ENCODE measurements around the gene SIAH3. TPM values are rescaled to one million over a fixed set of nuclear protein-coding genes. Genes with fewer than 3 reads are reported as not detected.
A peak's percentile ranks its signal among the peaks of the same experiment; 100 is the strongest.

Gene SIAH3
- total RNA-seq, 8 experiments from 2014 or later = 0.56 to 7.4 (median 3.6) TPM

- Histone ChIP-seq H3K4me3 (no peak overlapping the region), H3K27ac (no peak overlapping the region), H3K4me1 (replicated peaks in 1 of 2) (peaks cover 23 to 32% of the 10 kb centered on the region in 2 donors)
- in situ Hi-C loops (cut with MboI; ENCODE audit: low pct_unique_long_range_greater_than_20kb in 2 of 9, low sequenced_read_pairs in 9 of 9, unreplicated experiment in 9 of 9) = no loop called here
- 65 to 100% (median 98%) methylated on average over 1 to 13 of the region's 35 CpGs for WGBS, 10 experiments
- ATAC-seq (replicated peaks in 6 of 8) = no peak
Measured at GRCh38 chr13:45783346-45784043, 68.1 kb downstream of the SIAH3 start.

DNA sequence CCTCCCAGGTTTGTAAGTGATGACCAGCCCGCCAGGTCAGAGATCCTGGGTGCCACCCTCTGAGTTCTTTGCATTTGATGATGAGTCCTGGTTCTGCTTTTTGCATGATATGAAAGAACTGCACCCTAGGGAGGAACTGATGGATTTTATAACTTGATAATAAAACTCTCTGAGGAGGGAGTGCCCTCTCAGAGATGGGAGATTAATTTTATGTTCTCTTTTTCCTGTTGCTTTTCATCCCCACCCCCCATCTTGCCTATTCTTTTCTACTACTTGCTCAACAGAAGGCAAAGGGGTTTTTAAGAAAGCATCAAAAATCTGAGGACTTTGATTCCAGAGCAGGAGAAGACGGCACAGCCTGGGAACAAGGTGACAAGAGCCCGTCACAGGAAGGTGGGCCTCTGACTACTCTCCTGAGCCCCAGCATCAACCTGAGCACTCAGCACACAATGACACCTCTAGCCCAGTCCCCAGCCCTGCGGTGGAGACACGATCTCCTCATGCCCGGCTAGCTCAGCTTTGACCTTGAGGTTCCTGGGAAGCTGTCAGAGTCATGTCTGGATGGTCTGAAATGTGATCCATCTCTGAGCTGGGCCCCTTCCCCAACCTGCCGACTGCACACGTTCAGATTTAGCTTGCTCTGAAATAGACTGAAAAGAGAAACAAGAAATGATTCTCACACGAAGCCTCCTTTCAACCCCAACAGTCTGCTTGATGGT, 69.1 kb downstream of the SIAH3 start:
- in situ Hi-C loops (cut with MboI; ENCODE audit: low pct_unique_long_range_greater_than_20kb in 2 of 9, low sequenced_read_pairs in 9 of 9, unreplicated experiment in 9 of 9) = no loop called here
- ATAC-seq (replicated peaks in 6 of 8) = no peak
- Histone ChIP-seq H3K4me1 (replicated peaks in 1 of 2) (peaks cover 19 to 25% of the 10 kb centered on the region in 2 donors), H3K27ac (no peak overlapping the region), H3K4me3 (no peak overlapping the region)
- WGBS, 10 experiments = 33 to 100% (median 74%) methylated on average over 1 to 7 of the region's 9 CpGs

- Histone ChIP-seq H3K4me1 (replicated peaks in 1 of 2) (peaks cover 23 to 26% of the 10 kb centered on the region in 2 donors), H3K4me3 (no peak overlapping the region), H3K27ac (no peak overlapping the region)
- ATAC-seq (replicated peaks in 6 of 8) = peak in 4 of 8 experiments; percentile 34 to 76 (median 51)
- in situ Hi-C loops (cut with MboI; ENCODE audit: low pct_unique_long_range_greater_than_20kb in 2 of 9, low sequenced_read_pairs in 9 of 9, unreplicated experiment in 9 of 9) = no loop called here
- WGBS, 10 experiments = 32 to 97% (median 76%) methylated on average over 4 to 12 of the region's 14 CpGs; no CpG with 5 or more reads in 1 of the 10 experiments
Measured at GRCh38 chr13:45781553-45782326, 69.8 kb downstream of the SIAH3 start.

DNA sequence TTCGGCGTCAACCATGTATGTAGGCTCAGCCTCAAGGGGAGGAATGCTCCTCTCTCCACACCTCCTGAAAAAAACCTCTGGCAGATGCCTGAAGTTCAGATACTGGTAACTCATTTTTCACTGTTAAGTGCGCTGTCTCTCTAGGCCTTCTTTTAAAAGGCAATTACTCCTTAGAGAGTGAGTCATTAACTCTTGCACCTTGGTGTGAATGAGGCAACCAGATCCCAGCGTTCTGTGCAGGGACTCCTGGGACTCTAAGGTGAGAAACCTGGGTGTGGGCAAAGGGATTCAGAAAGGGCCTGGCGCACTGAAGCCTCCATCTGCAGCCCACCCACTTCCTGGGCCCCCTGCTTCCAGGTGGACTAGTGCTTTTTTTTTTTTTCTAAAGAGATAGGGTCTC, 71.7 kb downstream of the SIAH3 start:
- no peak overlapping the region for H3K27ac ChIP-seq
- no peak overlapping the region for H3K4me3 ChIP-seq
- WGBS, 10 experiments = 32 to 100% (median 85%) methylated on average over 1 to 3 of the region's 5 CpGs; no CpG with 5 or more reads in 2 of the 10 experiments
- in situ Hi-C loops (cut with MboI; ENCODE audit: low pct_unique_long_range_greater_than_20kb in 2 of 9, low sequenced_read_pairs in 9 of 9, unreplicated experiment in 9 of 9) = no loop called here
- ATAC-seq (replicated peaks in 6 of 8) = no peak
- H3K4me1 ChIP-seq (replicated peaks in 1 of 2) = peaks cover 41 to 42% of the 10 kb centered on the region in 2 donors

GRCh38 chr13:45778882-45779281, 72.7 kb downstream of the SIAH3 start:
- Histone ChIP-seq H3K27ac (no peak overlapping the region), H3K4me3 (no peak overlapping the region), H3K4me1 (replicated peaks in 1 of 2) (peaks cover 44 to 46% of the 10 kb centered on the region in 2 donors)
- WGBS, 10 experiments = 21 to 100% (median 69%) methylated on average over 1 to 4 of the region's 4 CpGs
- in situ Hi-C loops (cut with MboI; ENCODE audit: low pct_unique_long_range_greater_than_20kb in 2 of 9, low sequenced_read_pairs in 9 of 9, unreplicated experiment in 9 of 9) = no loop called here
- ATAC-seq (replicated peaks in 6 of 8) = no peak

DNA sequence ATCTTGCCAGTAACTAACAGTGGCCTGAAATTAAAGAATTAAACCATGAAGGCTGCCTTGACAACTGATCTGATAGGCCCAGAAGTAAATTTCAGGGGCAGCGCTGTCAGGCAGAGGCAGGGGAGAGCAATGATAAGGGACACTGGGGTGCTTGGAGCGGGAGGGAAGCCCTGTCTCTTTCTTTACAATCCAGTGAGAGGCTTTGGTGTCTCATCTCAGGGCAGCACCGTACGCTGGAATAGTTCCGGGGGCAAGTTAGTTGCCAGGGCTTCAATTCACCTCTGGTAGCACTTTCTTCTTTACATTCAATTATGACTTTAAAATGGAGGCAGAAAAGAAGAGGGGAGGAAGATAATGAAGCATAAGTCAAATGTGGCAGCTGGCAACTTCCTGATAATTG, 74.8 kb downstream of the SIAH3 start:
- H3K4me1 ChIP-seq (replicated peaks in 1 of 2) = peaks cover 33 to 37% of the 10 kb centered on the region in 2 donors
- in situ Hi-C loops (cut with MboI; ENCODE audit: low pct_unique_long_range_greater_than_20kb in 2 of 9, low sequenced_read_pairs in 9 of 9, unreplicated experiment in 9 of 9) = no loop called here
- 38 to 100% (median 52%) methylated on average over 1 to 5 of the region's 5 CpGs; no CpG with 5 or more reads in 4 of the 10 experiments for WGBS, 10 experiments
- ATAC-seq (replicated peaks in 6 of 8) = peak in 5 of 8 experiments; percentile 21 to 65 (median 30)
- peak overlapping the region; percentile 37 to 61 for H3K27ac ChIP-seq
- H3K4me3 ChIP-seq = no peak overlapping the region

DNA sequence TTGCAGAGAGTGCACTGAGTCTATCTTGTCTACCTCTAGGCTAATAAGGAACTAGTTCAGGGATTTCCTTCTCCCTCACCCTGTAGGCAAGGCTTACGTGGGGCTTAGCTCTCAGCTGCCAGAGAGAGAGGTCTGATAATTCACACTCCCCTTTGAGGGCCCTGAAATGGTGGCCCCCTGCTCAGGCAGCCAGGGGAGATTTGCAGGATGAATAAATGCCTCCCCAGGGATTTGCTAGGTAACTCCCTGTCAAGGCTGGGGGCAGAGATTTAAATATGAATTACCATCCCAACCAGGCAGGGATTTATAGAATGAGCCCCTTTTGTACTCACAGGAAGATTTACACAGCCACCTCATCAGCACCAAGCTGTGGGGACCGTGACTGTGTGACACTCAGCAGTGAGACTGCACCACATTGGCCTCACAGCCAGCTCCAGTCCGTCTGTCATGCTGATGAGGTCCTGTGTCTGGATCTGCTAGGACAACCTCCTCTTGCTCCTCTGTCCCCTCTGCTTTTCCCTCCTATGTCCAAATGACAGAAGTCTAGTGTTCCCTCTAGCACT, 76.1 kb downstream of the SIAH3 start:
- Histone ChIP-seq H3K27ac (peak overlapping the region; percentile 37 to 61), H3K4me1 (replicated peaks in 1 of 2) (peaks cover 33 to 37% of the 10 kb centered on the region in 2 donors), H3K4me3 (no peak overlapping the region)
- 0 to 63% (median 18%) methylated on average over 1 of the region's 3 CpGs; no CpG with 5 or more reads in 4 of the 10 experiments for WGBS, 10 experiments
- ATAC-seq (replicated peaks in 6 of 8) = peak in 6 of 8 experiments; percentile 23 to 94 (median 92)
- in situ Hi-C loops (cut with MboI; ENCODE audit: low pct_unique_long_range_greater_than_20kb in 2 of 9, low sequenced_read_pairs in 9 of 9, unreplicated experiment in 9 of 9) = no loop called here

GRCh38 chr13:45773944-45774343, 77.6 kb downstream of the SIAH3 start:
- Histone ChIP-seq H3K27ac (no peak overlapping the region), H3K4me1 (replicated peaks in 1 of 2) (peaks cover 48 to 52% of the 10 kb centered on the region in 2 donors), H3K4me3 (no peak overlapping the region)
- 76 to 97% (median 87%) methylated on average over 2 to 3 of the region's 3 CpGs; no CpG with 5 or more reads in 4 of the 10 experiments for WGBS, 10 experiments
- ATAC-seq (replicated peaks in 6 of 8) = no peak
- in situ Hi-C loops (cut with MboI; ENCODE audit: low pct_unique_long_range_greater_than_20kb in 2 of 9, low sequenced_read_pairs in 9 of 9, unreplicated experiment in 9 of 9) = no loop called here

- Histone ChIP-seq H3K4me1 (replicated peaks in 1 of 2) (peaks cover 54 to 59% of the 10 kb centered on the region in 2 donors), H3K4me3 (no peak overlapping the region), H3K27ac (no peak overlapping the region)
- WGBS, 10 experiments = 10 to 100% (median 86%) methylated on average over 1 to 2 of the region's 2 CpGs; no CpG with 5 or more reads in 1 of the 10 experiments
- in situ Hi-C loops (cut with MboI; ENCODE audit: low pct_unique_long_range_greater_than_20kb in 2 of 9, low sequenced_read_pairs in 9 of 9, unreplicated experiment in 9 of 9) = no loop called here
- peak in 2 of 8 experiments; percentile 35 to 58 for ATAC-seq (replicated peaks in 6 of 8)
Measured at GRCh38 chr13:45773236-45773635, 78.3 kb downstream of the SIAH3 start.

DNA sequence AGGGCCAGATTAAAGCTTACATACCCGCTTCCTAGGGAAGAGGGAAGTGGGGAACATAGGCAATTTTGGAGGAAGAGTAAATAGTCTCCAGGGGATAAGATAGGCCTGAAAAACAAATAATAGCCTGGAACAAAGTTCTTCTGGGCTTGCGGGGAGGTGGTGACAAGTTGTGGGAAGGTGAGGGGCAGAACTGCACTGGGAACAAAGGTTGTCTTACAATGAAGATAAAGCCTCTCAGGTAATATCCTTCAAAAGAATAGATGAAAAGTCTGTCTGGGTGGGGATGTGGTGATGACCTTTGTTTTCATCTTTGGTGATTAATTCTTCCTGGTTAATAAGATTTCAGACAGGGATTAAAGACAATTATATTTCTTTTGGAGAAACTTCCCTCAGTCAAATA, 80.7 kb downstream of the SIAH3 start:
- ATAC-seq (replicated peaks in 6 of 8) = no peak
- Histone ChIP-seq H3K4me1 (replicated peaks in 1 of 2) (peaks cover 38 to 44% of the 10 kb centered on the region in 2 donors), H3K4me3 (no peak overlapping the region), H3K27ac (no peak overlapping the region)
- in situ Hi-C loops (cut with MboI; ENCODE audit: low pct_unique_long_range_greater_than_20kb in 2 of 9, low sequenced_read_pairs in 9 of 9, unreplicated experiment in 9 of 9) = no loop called here
- 38 to 100% (median 100%) methylated on average over 1 to 2 of the region's 2 CpGs; no CpG with 5 or more reads in 1 of the 10 experiments for WGBS, 10 experiments

DNA sequence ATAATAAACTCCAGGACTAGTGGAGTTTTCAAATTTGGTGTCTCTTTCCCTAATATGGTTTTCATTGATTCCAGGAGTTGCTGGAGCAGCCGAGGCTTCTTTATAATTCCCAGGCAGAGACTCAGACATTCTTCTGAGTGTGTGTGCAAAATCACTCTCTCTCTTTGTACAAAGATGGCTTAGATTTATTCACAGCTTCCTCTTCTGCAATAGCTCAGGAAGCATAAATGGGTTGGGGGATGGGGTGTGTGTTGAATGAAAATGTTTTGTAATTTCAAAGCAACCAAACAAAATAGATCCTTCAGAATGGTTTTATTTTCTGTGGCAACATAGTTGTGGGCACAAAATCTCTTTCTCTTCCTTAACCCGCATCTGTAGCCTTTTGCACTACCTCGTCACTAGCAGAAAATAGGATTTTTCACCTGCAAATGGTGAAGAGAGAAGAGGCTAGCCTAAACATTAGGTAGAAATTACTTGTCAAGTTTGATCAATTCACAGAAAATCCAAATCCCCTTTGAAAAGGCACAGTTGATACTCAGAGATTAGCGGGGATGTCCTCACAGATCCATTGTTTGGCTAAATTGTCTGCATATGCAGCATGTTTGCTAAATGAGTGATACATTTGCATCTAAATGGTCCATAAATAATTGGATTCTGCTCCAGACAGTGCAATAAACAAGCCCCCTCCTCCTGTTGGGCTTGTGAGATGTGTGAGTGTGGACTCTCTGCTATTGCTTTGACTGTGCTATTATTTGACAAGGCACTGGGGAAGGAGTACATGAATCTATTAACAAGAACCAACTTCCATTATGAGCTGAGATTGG, 82.7 kb downstream of the SIAH3 start:
- 11 to 100% (median 36%) methylated on average over 1 to 4 of the region's 4 CpGs; no CpG with 5 or more reads in 1 of the 10 experiments for WGBS, 10 experiments
- Histone ChIP-seq H3K27ac (peak overlapping the region; percentile 33 to 62), H3K4me3 (no peak overlapping the region), H3K4me1 (replicated peaks in 1 of 2) (peaks cover 31 to 36% of the 10 kb centered on the region in 2 donors)
- in situ Hi-C loops (cut with MboI; ENCODE audit: low pct_unique_long_range_greater_than_20kb in 2 of 9, low sequenced_read_pairs in 9 of 9, unreplicated experiment in 9 of 9) = no loop called here
- ATAC-seq (replicated peaks in 6 of 8) = peak; percentile 67 to 96 (median 90)

GRCh38 chr13:45765464-45765863, 86.1 kb downstream of the SIAH3 start:
- H3K27ac ChIP-seq = no peak overlapping the region
- H3K4me3 ChIP-seq = no peak overlapping the region
- peak in 3 of 8 experiments; percentile 15 to 37 (median 24) for ATAC-seq (replicated peaks in 6 of 8)
- in situ Hi-C loops (cut with MboI; ENCODE audit: low pct_unique_long_range_greater_than_20kb in 2 of 9, low sequenced_read_pairs in 9 of 9, unreplicated experiment in 9 of 9) = no loop called here
- 0 to 88% (median 63%) methylated on average over 1 to 4 of the region's 4 CpGs; no CpG with 5 or more reads in 3 of the 10 experiments for WGBS, 10 experiments
- peaks cover 29 to 38% of the 10 kb centered on the region in 2 donors for H3K4me1 ChIP-seq (replicated peaks in 1 of 2)

Measured in motor neuron (in vitro differentiated cells).